Measurements from ENCODE around the gene TMEM125.

TMEM125 gene

GRCh38 chr1:43267818-43268425 lies 1.9 kb upstream of the TMEM125 start:
- Histone ChIP-seq H3K9me3 (ENCODE audit: control insufficient read depth, low read length) (peaks cover 5% of the 10 kb centered on the region), H3K4me3 (ENCODE audit: insufficient read depth in 1 of 2, low read depth in 1 of 2, low read length in 2 of 2) (no peak overlapping the region), H3K79me1 (replicated peaks; ENCODE audit: low read length, poor library complexity, severe bottlenecking) (no peaks in the 10 kb centered on the region), H2AFZ (ENCODE audit: low read depth, low read length) (no peak overlapping the region), H3K18ac (ENCODE audit: low read depth in 1 of 2, low read length in 2 of 2) (no peak overlapping the region), H3K4me2 (ENCODE audit: low read length, poor library complexity, severe bottlenecking) (no peak overlapping the region), H3K14ac (ENCODE audit: low read length in 2 of 2) (no peak overlapping the region), H3K27me3 (ENCODE audit: control insufficient read depth in 1 of 2, insufficient read depth in 1 of 2, low read length in 2 of 2) (peaks cover 15 to 29% of the 10 kb centered on the region in 2 experiments), H3K23ac (ENCODE audit: low read length in 2 of 2) (no peak overlapping the region), H3K4me1 (ENCODE audit: control insufficient read depth, insufficient read depth, low read depth, low read length) (peaks cover 6% of the 10 kb centered on the region), H2BK120ac (ENCODE audit: low read depth, low read length) (no peak overlapping the region), H3K36me3 (ENCODE audit: control insufficient read depth in 1 of 2, insufficient read depth in 2 of 2, low read depth in 1 of 2, low read length in 2 of 2) (peaks cover 0 to 5% of the 10 kb centered on the region in 2 experiments), H2BK12ac (ENCODE audit: low read length in 2 of 2) (no peak overlapping the region), H3K27ac (ENCODE audit: low read length, poor library complexity, severe bottlenecking) (no peak overlapping the region), H4K8ac (ENCODE audit: low read length) (no peak overlapping the region), H3K4ac (ENCODE audit: low read depth in 1 of 2, low read length in 2 of 2) (no peak overlapping the region), H3K9ac (ENCODE audit: low read length) (no peak overlapping the region), H2BK5ac (ENCODE audit: low read depth, low read length, poor library complexity, severe bottlenecking) (no peak overlapping the region), H2BK15ac (ENCODE audit: low read depth, poor library complexity, severe bottlenecking) (no peak overlapping the region), H2AK5ac (ENCODE audit: low read length, severe bottlenecking) (no peak overlapping the region), H4K91ac (ENCODE audit: low read length) (no peak overlapping the region)
- no peak for DNase-seq
- WGBS = 90% methylated on average over 2 of the region's 3 CpGs

DNA sequence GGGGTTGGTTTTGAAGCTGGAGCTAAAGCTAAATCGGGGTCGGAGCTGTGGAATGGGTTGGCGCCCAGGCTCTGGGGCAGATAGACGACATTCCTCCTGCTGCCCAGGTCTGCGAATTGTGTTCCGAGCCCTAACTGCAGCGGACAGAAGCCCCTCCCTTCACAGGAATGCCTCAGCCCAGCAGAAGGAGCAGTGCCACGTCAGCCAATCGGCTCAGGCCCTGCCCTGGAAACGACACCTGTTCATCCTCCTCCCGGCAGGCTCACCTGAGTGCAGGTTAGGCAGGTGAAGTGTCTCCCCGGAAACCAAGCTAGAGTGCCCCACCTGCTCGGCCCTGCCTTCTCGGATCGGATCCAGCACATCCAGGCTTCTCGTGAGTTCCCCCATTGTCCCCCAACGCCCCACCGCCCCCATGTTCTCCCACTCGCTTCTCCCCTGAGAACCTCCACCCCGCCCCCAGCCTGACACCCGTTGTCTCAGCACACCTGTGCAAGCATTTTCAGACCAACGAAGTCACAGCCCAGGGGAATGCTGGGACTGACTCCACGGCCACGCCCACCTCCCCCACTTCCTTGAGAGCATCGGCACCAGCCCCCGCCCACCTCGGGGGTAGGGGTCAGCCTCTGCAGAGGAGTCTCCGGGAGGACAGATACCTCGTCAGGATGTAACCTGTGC lies 775 bp downstream of the TMEM125 start:
- Histone ChIP-seq H3K9ac (ENCODE audit: low read length) (no peak overlapping the region), H3K27ac (ENCODE audit: low read length, poor library complexity, severe bottlenecking) (no peak overlapping the region), H3K36me3 (ENCODE audit: control insufficient read depth in 1 of 2, insufficient read depth in 2 of 2, low read depth in 1 of 2, low read length in 2 of 2) (peaks cover 0 to 7% of the 10 kb centered on the region in 2 experiments), H4K91ac (ENCODE audit: low read length) (peak overlapping the region; percentile 18), H2BK12ac (ENCODE audit: low read length in 2 of 2) (no peak overlapping the region), H4K8ac (ENCODE audit: low read length) (peak overlapping the region; percentile 42), H2AFZ (ENCODE audit: low read depth, low read length) (no peak overlapping the region), H3K9me3 (ENCODE audit: control insufficient read depth, low read length) (peaks cover 3% of the 10 kb centered on the region), H3K4me3 (ENCODE audit: insufficient read depth in 1 of 2, low read depth in 1 of 2, low read length in 2 of 2) (peak overlapping the region in 1 of 2 experiments; percentile 24), H2BK5ac (ENCODE audit: low read depth, low read length, poor library complexity, severe bottlenecking) (no peak overlapping the region), H3K79me1 (replicated peaks; ENCODE audit: low read length, poor library complexity, severe bottlenecking) (no peaks in the 10 kb centered on the region), H3K27me3 (ENCODE audit: control insufficient read depth in 1 of 2, insufficient read depth in 1 of 2, low read length in 2 of 2) (peaks cover 15 to 29% of the 10 kb centered on the region in 2 experiments), H2AK5ac (ENCODE audit: low read length, severe bottlenecking) (no peak overlapping the region), H3K14ac (ENCODE audit: low read length in 2 of 2) (no peak overlapping the region), H2BK15ac (ENCODE audit: low read depth, poor library complexity, severe bottlenecking) (no peak overlapping the region), H3K23ac (ENCODE audit: low read length in 2 of 2) (no peak overlapping the region), H3K18ac (ENCODE audit: low read depth in 1 of 2, low read length in 2 of 2) (no peak overlapping the region), H3K4me1 (ENCODE audit: control insufficient read depth, insufficient read depth, low read depth, low read length) (peaks cover 8% of the 10 kb centered on the region), H3K4ac (ENCODE audit: low read depth in 1 of 2, low read length in 2 of 2) (peak overlapping the region in 1 of 2 experiments; percentile 29), H3K4me2 (ENCODE audit: low read length, poor library complexity, severe bottlenecking) (peak overlapping the region; percentile 16), H2BK120ac (ENCODE audit: low read depth, low read length) (no peak overlapping the region)
- 22% methylated on average over 29 of the region's 29 CpGs for WGBS
- no peak for DNase-seq

- H3K9ac ChIP-seq (ENCODE audit: low read length) = no peak overlapping the region
- H2BK5ac ChIP-seq (ENCODE audit: low read depth, low read length, poor library complexity, severe bottlenecking) = no peak overlapping the region
- H2BK12ac ChIP-seq (ENCODE audit: low read length in 2 of 2) = no peak overlapping the region
- H2BK15ac ChIP-seq (ENCODE audit: low read depth, poor library complexity, severe bottlenecking) = no peak overlapping the region
- H2BK120ac ChIP-seq (ENCODE audit: low read depth, low read length) = no peak overlapping the region
- H4K91ac ChIP-seq (ENCODE audit: low read length) = no peak overlapping the region
- no peak overlapping the region for H4K8ac ChIP-seq (ENCODE audit: low read length)
- no peaks in the 10 kb centered on the region for H3K79me1 ChIP-seq (replicated peaks; ENCODE audit: low read length, poor library complexity, severe bottlenecking)
- H3K4me1 ChIP-seq (ENCODE audit: control insufficient read depth, insufficient read depth, low read depth, low read length) = peaks cover 8% of the 10 kb centered on the region
- no peak overlapping the region for H2AFZ ChIP-seq (ENCODE audit: low read depth, low read length)
- no peak overlapping the region for H3K18ac ChIP-seq (ENCODE audit: low read depth in 1 of 2, low read length in 2 of 2)
- no peak overlapping the region for H3K23ac ChIP-seq (ENCODE audit: low read length in 2 of 2)
- WGBS = 73% methylated on average over 12 of the region's 12 CpGs
- no peaks in the 10 kb centered on the region for H3K9me3 ChIP-seq (ENCODE audit: control insufficient read depth, low read length)
- no peak overlapping the region for H3K27ac ChIP-seq (ENCODE audit: low read length, poor library complexity, severe bottlenecking)
- peaks cover 0 to 7% of the 10 kb centered on the region in 2 experiments for H3K36me3 ChIP-seq (ENCODE audit: control insufficient read depth in 1 of 2, insufficient read depth in 2 of 2, low read depth in 1 of 2, low read length in 2 of 2)
- DNase-seq = no peak
- H3K4me3 ChIP-seq (ENCODE audit: insufficient read depth in 1 of 2, low read depth in 1 of 2, low read length in 2 of 2) = no peak overlapping the region
- no peak overlapping the region for H3K4me2 ChIP-seq (ENCODE audit: low read length, poor library complexity, severe bottlenecking)
- H2AK5ac ChIP-seq (ENCODE audit: low read length, severe bottlenecking) = no peak overlapping the region
- peaks cover 15 to 29% of the 10 kb centered on the region in 2 experiments for H3K27me3 ChIP-seq (ENCODE audit: control insufficient read depth in 1 of 2, insufficient read depth in 1 of 2, low read length in 2 of 2)
- H3K4ac ChIP-seq (ENCODE audit: low read depth in 1 of 2, low read length in 2 of 2) = no peak overlapping the region
- no peak overlapping the region for H3K14ac ChIP-seq (ENCODE audit: low read length in 2 of 2)
These were observed 1.7 kb downstream of the TMEM125 start for GRCh38 chr1:43271186-43272118.

GRCh38 chr1:43272161-43272560 lies 2.4 kb downstream of the TMEM125 start:
- no peak overlapping the region for H2AK5ac ChIP-seq (ENCODE audit: low read length, severe bottlenecking)
- 88% methylated on average over 8 of the region's 9 CpGs for WGBS

More at GRCh38 chr1:43272161-43272560, 2.4 kb downstream of the TMEM125 start:
- Histone ChIP-seq H3K4ac (ENCODE audit: low read depth in 1 of 2, low read length in 2 of 2) (no peak overlapping the region), H2BK5ac (ENCODE audit: low read depth, low read length, poor library complexity, severe bottlenecking) (no peak overlapping the region), H3K4me1 (ENCODE audit: control insufficient read depth, insufficient read depth, low read depth, low read length) (peaks cover 8% of the 10 kb centered on the region), H3K9me3 (ENCODE audit: control insufficient read depth, low read length) (no peaks in the 10 kb centered on the region), H2BK12ac (ENCODE audit: low read length in 2 of 2) (no peak overlapping the region), H4K8ac (ENCODE audit: low read length) (no peak overlapping the region), H3K9ac (ENCODE audit: low read length) (no peak overlapping the region), H3K36me3 (ENCODE audit: control insufficient read depth in 1 of 2, insufficient read depth in 2 of 2, low read depth in 1 of 2, low read length in 2 of 2) (peaks cover 0 to 7% of the 10 kb centered on the region in 2 experiments), H2BK15ac (ENCODE audit: low read depth, poor library complexity, severe bottlenecking) (no peak overlapping the region), H2AFZ (ENCODE audit: low read depth, low read length) (no peak overlapping the region), H3K79me1 (replicated peaks; ENCODE audit: low read length, poor library complexity, severe bottlenecking) (no peaks in the 10 kb centered on the region), H3K4me2 (ENCODE audit: low read length, poor library complexity, severe bottlenecking) (no peak overlapping the region), H3K23ac (ENCODE audit: low read length in 2 of 2) (no peak overlapping the region), H3K27me3 (ENCODE audit: control insufficient read depth in 1 of 2, insufficient read depth in 1 of 2, low read length in 2 of 2) (peaks cover 15 to 29% of the 10 kb centered on the region in 2 experiments), H3K27ac (ENCODE audit: low read length, poor library complexity, severe bottlenecking) (no peak overlapping the region), H4K91ac (ENCODE audit: low read length) (no peak overlapping the region), H3K14ac (ENCODE audit: low read length in 2 of 2) (no peak overlapping the region), H3K4me3 (ENCODE audit: insufficient read depth in 1 of 2, low read depth in 1 of 2, low read length in 2 of 2) (no peak overlapping the region), H2BK120ac (ENCODE audit: low read depth, low read length) (no peak overlapping the region), H3K18ac (ENCODE audit: low read depth in 1 of 2, low read length in 2 of 2) (no peak overlapping the region)
- no peak for DNase-seq
